VCaP (cell line): Measurements from ENCODE around the gene GRIN2D.

ENCODE experiments used
- H3K27ac ChIP-seq: fragments of 450-650 bp; 2 replicates; pipeline ENCODE4 v1.5.1; 2017
- TF ChIP-seq, protein P1 (sequence below): fragments of 450-650 bp; conservative IDR thresholded peaks from 2 replicates; pipeline ENCODE4 v1.5.1; 2017; ENCODE audit warnings: mild to moderate bottlenecking, moderate library complexity

GRIN2D gene

DNA sequence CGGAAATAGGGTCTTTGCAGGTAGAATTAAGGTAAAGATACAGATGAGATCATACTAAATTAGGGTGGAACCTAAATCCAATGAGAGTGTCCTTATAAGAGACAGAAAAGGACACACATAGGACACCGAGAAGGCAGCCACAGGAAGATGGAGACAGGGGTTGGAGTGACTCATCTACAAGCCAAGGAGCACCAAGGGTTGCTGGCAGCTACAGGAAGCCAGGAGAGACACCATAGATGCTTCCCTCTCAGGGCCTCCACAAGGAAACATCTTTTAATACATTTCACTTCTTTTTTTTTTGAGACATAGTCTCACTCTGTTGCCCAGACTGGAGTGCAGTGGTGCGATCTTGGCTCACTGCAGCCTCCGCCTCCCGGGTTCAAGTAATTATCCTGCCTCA is 39.8 kb upstream of the GRIN2D start:
- TF ChIP-seq, protein P1, sequence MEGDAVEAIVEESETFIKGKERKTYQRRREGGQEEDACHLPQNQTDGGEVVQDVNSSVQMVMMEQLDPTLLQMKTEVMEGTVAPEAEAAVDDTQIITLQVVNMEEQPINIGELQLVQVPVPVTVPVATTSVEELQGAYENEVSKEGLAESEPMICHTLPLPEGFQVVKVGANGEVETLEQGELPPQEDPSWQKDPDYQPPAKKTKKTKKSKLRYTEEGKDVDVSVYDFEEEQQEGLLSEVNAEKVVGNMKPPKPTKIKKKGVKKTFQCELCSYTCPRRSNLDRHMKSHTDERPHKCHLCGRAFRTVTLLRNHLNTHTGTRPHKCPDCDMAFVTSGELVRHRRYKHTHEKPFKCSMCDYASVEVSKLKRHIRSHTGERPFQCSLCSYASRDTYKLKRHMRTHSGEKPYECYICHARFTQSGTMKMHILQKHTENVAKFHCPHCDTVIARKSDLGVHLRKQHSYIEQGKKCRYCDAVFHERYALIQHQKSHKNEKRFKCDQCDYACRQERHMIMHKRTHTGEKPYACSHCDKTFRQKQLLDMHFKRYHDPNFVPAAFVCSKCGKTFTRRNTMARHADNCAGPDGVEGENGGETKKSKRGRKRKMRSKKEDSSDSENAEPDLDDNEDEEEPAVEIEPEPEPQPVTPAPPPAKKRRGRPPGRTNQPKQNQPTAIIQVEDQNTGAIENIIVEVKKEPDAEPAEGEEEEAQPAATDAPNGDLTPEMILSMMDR: no peak
- no peak overlapping the region for H3K27ac ChIP-seq

DNA sequence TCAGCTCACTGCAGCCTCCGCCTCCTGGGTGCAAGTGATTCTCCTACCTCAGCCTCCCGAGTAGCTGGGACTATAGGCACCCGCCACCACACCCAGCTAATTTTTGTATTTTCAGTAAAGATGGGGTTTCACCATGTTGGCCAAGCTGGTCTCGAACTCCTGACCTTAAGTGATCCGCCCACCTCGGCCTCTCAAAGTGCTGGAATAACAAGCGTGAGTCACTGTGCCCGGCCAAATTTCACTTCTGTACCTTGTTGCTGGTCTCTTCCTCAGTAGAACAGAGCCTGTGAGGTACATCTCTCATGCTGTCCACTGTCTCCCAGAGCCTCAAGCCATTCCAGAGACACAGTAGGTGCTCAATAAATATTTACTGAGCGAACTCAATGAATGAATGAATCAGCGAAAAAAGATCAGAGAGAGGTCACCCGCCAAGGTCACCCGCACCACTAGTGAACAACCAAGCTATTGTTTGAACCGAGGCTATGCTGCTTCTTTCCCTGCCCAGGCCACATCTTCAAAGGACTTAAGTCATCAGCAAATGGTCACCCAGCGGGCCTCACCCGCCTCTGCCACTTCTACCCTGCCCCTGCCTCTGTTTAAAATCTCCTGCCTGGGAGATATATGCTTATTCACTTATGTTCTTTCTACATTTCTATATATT is 39.0 kb upstream of the GRIN2D start:
- TF ChIP-seq, protein P1: no peak
- no peak overlapping the region for H3K27ac ChIP-seq

- no peak overlapping the region for H3K27ac ChIP-seq
- TF ChIP-seq, protein P1: no peak
Measured at GRCh38 chr19:48355365-48355954, 38.0 kb upstream of the GRIN2D start.

GRCh38 chr19:48359123-48359522 is 34.3 kb upstream of the GRIN2D start:
- TF ChIP-seq, protein P1: no peak
- no peak overlapping the region for H3K27ac ChIP-seq

- H3K27ac ChIP-seq: peak overlapping the region; percentile 94; the same call in 1 of the 2 replicates
- TF ChIP-seq, protein P1: no peak
Measured at GRCh38 chr19:48361912-48362311, 31.6 kb upstream of the GRIN2D start.

GRCh38 chr19:48362716-48363499 is 30.6 kb upstream of the GRIN2D start:
- TF ChIP-seq, protein P1: no peak
- peak overlapping the region; percentile 94 for H3K27ac ChIP-seq

- TF ChIP-seq, protein P1: no peak
- peak overlapping the region; percentile 94 for H3K27ac ChIP-seq
Measured at GRCh38 chr19:48363500-48363809, 30.0 kb upstream of the GRIN2D start.
